ENCODE data around the gene TCAP. TPM values are rescaled to one million over a fixed set of nuclear protein-coding genes. Genes with fewer than 3 reads are reported as not detected.

TCAP gene
- total and polyA plus RNA-seq, 2 experiments from 2014 or later: 0.43 TPM; not detected in 1

DNA sequence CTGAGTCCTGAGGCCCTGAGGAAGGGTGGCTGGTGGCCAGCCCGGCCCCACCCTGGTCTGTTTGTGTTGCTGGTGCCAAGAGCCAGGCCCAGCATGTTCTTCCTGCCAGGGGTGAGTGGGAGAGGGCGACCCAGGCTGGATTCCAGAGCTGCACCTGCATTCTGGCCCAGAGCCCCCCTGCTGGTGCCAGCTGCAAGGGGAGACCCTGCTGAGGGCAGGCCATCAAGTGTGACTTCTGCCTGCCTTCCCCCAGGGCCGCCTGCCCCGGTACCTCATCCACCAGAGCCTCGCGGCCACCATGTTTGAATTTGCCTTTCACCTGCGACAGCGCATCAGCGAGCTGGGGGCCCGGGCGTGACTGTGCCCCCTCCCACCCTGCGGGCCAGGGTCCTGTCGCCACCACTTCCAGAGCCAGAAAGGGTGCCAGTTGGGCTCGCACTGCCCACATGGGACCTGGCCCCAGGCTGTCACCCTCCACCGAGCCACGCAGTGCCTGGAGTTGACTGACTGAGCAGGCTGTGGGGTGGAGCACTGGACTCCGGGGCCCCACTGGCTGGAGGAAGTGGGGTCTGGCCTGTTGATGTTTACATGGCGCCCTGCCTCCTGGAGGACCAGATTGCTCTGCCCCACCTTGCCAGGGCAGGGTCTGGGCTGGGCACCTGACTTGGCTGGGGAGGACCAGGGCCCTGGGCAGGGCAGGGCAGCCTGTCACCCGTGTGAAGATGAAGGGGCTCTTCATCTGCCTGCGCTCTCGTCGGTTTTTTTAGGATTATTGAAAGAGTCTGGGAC lies 2.4 kb upstream of the TCAP start:
- no peak for TF ChIP-seq EZH2phosphoT487 (IDR thresholded peaks at IDR 0.05; ENCODE audit: insufficient read depth, low read depth)
- no peak for TF ChIP-seq EZH2 (IDR thresholded peaks at IDR 0.05; ENCODE audit: insufficient read depth, poor library complexity, severe bottlenecking)
- no peaks in the 10 kb centered on the region for H3K9me3 ChIP-seq (ENCODE audit: low read depth)
- no peak overlapping the region for H2AFZ ChIP-seq
- H3K27me3 ChIP-seq (replicated peaks; ENCODE audit: insufficient read depth): peaks cover 17% of the 10 kb centered on the region; the same call in 1 of the 2 replicates
- no peak for DNase-seq
- H3K79me2 ChIP-seq (ENCODE audit: insufficient read depth): no peaks in the 10 kb centered on the region
- no peaks in the 10 kb centered on the region for H3F3A ChIP-seq (ENCODE audit: insufficient read depth)
- no peaks in the 10 kb centered on the region for H3K9me2 ChIP-seq (ENCODE audit: insufficient read depth)
- no peaks in the 10 kb centered on the region for H4K20me1 ChIP-seq (ENCODE audit: insufficient read depth)
- no peak overlapping the region for H3K4me3 ChIP-seq
- H3K4me1 ChIP-seq (ENCODE audit: insufficient read depth): no peaks in the 10 kb centered on the region
- WGBS, 2 experiments (ENCODE audit: low coverage in 1 of 2, low lambda C conversion rate in 2 of 2, missing lambda C conversion rate in 2 of 2): 85 to 86% methylated on average over 22 of the region's 22 CpGs
- H3K36me3 ChIP-seq (ENCODE audit: low read depth): no peaks in the 10 kb centered on the region
- H3K27ac ChIP-seq: no peak overlapping the region
- in situ Hi-C loops (cut with MboI): no loop called here
- H3K4me2 ChIP-seq (ENCODE audit: unreplicated experiment): no peak overlapping the region
- H3K9ac ChIP-seq: no peak overlapping the region

DNA sequence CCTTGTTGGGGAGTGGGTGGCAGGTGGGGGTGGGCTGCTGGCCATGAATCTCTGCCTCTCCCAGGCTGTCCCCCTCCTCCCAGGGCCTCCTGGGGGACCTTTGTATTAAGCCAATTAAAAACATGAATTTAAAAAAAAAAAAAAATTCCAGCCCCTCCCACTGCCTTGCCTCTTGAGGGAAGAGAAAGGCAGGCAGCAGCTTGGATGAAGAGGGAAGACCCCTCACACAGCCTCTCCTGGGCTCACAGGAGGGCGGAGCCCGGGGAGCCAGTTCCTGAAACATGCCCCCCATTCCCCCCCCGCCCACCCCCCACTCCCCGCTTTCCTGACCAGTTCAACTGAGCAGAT lies 1.8 kb upstream of the TCAP start:
- in situ Hi-C loops (cut with MboI): no loop called here
- Histone ChIP-seq H3K79me2 (ENCODE audit: insufficient read depth) (no peaks in the 10 kb centered on the region), H3F3A (ENCODE audit: insufficient read depth) (no peaks in the 10 kb centered on the region), H4K20me1 (ENCODE audit: insufficient read depth) (no peaks in the 10 kb centered on the region), H3K27ac (no peak overlapping the region), H3K9ac (no peak overlapping the region), H3K4me1 (ENCODE audit: insufficient read depth) (no peaks in the 10 kb centered on the region), H3K9me3 (ENCODE audit: low read depth) (no peaks in the 10 kb centered on the region), H3K9me2 (ENCODE audit: insufficient read depth) (no peaks in the 10 kb centered on the region), H3K27me3 (replicated peaks; ENCODE audit: insufficient read depth) (peaks cover 18% of the 10 kb centered on the region; the same call in 1 of the 2 replicates), H2AFZ (no peak overlapping the region), H3K4me2 (ENCODE audit: unreplicated experiment) (no peak overlapping the region), H3K4me3 (no peak overlapping the region), H3K36me3 (ENCODE audit: low read depth) (no peaks in the 10 kb centered on the region)
- TF ChIP-seq EZH2phosphoT487 (IDR thresholded peaks at IDR 0.05; ENCODE audit: insufficient read depth, low read depth) (no peak), EZH2 (IDR thresholded peaks at IDR 0.05; ENCODE audit: insufficient read depth, poor library complexity, severe bottlenecking) (no peak)
- no peak for DNase-seq
- WGBS, 2 experiments (ENCODE audit: low coverage in 1 of 2, low lambda C conversion rate in 2 of 2, missing lambda C conversion rate in 2 of 2): 61 to 66% methylated on average over 3 to 4 of the region's 4 CpGs

DNA sequence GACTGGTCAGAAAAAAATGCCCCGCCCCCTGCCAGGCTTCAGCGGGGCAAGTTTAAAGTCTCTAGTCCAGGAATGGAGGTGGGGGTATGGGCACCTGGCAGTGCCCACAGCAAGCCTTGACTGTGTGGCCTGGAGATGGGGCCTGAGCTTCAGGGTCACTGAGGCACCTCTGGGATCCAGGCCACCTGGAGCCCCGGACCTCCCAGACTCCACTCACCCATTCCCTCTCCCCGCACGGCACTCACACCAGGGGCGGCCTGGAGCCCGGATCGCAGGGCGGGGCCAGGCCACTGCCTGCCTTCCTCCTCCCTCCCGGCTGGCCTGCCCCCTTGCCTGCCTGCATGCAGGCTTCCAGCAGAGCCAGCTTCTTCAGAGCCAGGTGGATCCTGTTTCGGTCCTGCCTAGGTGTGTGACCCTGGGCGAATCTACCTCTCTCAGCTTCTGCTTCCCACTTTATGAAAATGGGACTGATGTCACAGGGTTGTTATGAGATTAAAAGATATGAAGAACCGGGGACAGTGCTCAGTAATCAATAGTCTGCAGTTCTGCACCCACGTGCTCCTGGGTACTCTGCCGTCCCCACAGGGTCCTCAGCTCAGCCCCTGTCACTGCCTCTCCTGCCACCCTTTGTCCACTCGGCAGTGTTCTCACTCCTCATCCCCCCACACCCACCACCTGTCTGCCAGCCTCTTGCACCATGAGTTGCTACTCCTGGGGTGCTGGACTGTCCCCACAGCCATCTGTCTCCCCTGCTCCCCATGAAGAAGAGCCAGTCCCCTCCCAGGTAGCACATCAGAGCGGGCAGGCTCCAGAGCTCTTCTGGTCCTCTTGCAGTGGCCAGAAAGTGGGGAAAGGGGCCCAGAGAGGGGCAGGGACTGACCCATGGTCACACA lies 1.2 kb upstream of the TCAP start:
- TF ChIP-seq EZH2 (IDR thresholded peaks at IDR 0.05; ENCODE audit: insufficient read depth, poor library complexity, severe bottlenecking) (no peak), EZH2phosphoT487 (IDR thresholded peaks at IDR 0.05; ENCODE audit: insufficient read depth, low read depth) (no peak)
- Histone ChIP-seq H3K9me3 (ENCODE audit: low read depth) (no peaks in the 10 kb centered on the region), H4K20me1 (ENCODE audit: insufficient read depth) (no peaks in the 10 kb centered on the region), H3K4me1 (ENCODE audit: insufficient read depth) (no peaks in the 10 kb centered on the region), H3K27me3 (replicated peaks; ENCODE audit: insufficient read depth) (peaks cover 22% of the 10 kb centered on the region; the same call in 1 of the 2 replicates), H3K4me2 (ENCODE audit: unreplicated experiment) (no peak overlapping the region), H3F3A (ENCODE audit: insufficient read depth) (no peaks in the 10 kb centered on the region), H3K79me2 (ENCODE audit: insufficient read depth) (no peaks in the 10 kb centered on the region), H2AFZ (no peak overlapping the region), H3K9ac (no peak overlapping the region), H3K9me2 (ENCODE audit: insufficient read depth) (no peaks in the 10 kb centered on the region), H3K27ac (no peak overlapping the region), H3K4me3 (no peak overlapping the region), H3K36me3 (ENCODE audit: low read depth) (no peaks in the 10 kb centered on the region)
- DNase-seq: peak; percentile 48
- in situ Hi-C loops (cut with MboI): no loop called here
- 37 to 43% methylated on average over 11 to 17 of the region's 17 CpGs for WGBS, 2 experiments (ENCODE audit: low coverage in 1 of 2, low lambda C conversion rate in 2 of 2, missing lambda C conversion rate in 2 of 2)

DNA sequence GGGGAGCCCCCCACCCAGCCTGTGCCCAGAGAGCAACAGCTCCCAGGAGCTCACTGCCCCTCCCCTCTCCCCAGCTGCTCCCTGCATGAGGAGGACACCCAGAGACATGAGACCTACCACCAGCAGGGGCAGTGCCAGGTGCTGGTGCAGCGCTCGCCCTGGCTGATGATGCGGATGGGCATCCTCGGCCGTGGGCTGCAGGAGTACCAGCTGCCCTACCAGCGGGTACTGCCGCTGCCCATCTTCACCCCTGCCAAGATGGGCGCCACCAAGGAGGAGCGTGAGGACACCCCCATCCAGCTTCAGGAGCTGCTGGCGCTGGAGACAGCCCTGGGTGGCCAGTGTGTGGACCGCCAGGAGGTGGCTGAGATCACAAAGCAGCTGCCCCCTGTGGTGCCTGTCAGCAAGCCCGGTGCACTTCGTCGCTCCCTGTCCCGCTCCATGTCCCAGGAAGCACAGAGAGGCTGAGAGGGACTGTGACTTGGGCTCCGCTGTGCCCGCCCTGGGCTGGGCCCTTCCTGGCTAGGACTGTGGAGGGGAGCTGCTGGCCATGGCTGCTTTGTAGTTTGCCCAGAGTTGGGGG lies 584 bp downstream of the TCAP start:
- Histone ChIP-seq H3K27me3 (replicated peaks; ENCODE audit: insufficient read depth) (peaks cover 32% of the 10 kb centered on the region; the same call in 1 of the 2 replicates), H3K9me2 (ENCODE audit: insufficient read depth) (no peaks in the 10 kb centered on the region)
- WGBS, 2 experiments (ENCODE audit: low coverage in 1 of 2, low lambda C conversion rate in 2 of 2, missing lambda C conversion rate in 2 of 2): 27 to 28% methylated on average over 15 to 17 of the region's 17 CpGs

More for the DNA sequence above, 584 bp downstream of the TCAP start:
- no peaks in the 10 kb centered on the region for H3K4me1 ChIP-seq (ENCODE audit: insufficient read depth)
- H3K36me3 ChIP-seq (ENCODE audit: low read depth): no peaks in the 10 kb centered on the region
- TF ChIP-seq EZH2 (IDR thresholded peaks at IDR 0.05; ENCODE audit: insufficient read depth, poor library complexity, severe bottlenecking): no peak
- TF ChIP-seq EZH2phosphoT487 (IDR thresholded peaks at IDR 0.05; ENCODE audit: insufficient read depth, low read depth): no peak
- in situ Hi-C loops (cut with MboI): no loop called here
- no peaks in the 10 kb centered on the region for H3K9me3 ChIP-seq (ENCODE audit: low read depth)
- no peak overlapping the region for H3K9ac ChIP-seq
- no peak overlapping the region for H3K4me3 ChIP-seq
- H3F3A ChIP-seq (ENCODE audit: insufficient read depth): no peaks in the 10 kb centered on the region
- H3K79me2 ChIP-seq (ENCODE audit: insufficient read depth): no peaks in the 10 kb centered on the region
- no peak overlapping the region for H2AFZ ChIP-seq
- H3K27ac ChIP-seq: no peak overlapping the region
- no peak overlapping the region for H3K4me2 ChIP-seq (ENCODE audit: unreplicated experiment)
- no peaks in the 10 kb centered on the region for H4K20me1 ChIP-seq (ENCODE audit: insufficient read depth)
- peak; percentile 43 for DNase-seq

All from GM23248 (cell line).